GM21423 (cell line): ENCODE results near the gene MZT2B.
"Not testable (repeated sequence)": the region's sequence is repeated elsewhere in the genome, so short reads cannot be mapped to it uniquely, and the experiment has no call there.

Experiments
- ATAC-seq: cut with Tn5 transposase; IDR thresholded peaks from one replicate; pipeline ENCODE4 v1.9.1; 2021; ENCODE audit warnings: mild to moderate bottlenecking, moderate library complexity; ENCODE audit not compliant: unreplicated experiment

Gene MZT2B

GRCh38 chr2:130202518-130202917 lies 20.5 kb downstream of the MZT2B start:
- ATAC-seq = not testable (repeated sequence)

DNA sequence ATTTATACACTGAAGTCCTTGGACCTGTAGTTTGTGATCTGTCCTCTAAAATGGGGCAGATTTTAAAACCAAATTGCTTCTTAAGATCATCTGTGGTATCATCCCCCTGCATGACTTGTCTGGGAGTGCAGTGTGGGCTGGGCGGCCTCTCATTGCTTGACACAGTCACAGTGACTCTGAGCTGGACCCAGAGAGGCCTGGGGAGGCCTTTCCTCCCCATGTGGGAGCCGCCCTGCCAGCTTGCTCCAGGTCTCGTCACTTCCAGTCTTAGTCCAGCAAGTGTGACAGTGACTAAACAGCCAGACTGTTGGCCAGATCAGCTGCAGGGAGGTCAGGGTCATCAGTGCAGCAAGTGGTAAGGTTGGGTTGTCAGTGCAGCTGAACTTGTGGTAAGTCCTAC lies 21.1 kb downstream of the MZT2B start:
- ATAC-seq = not testable (repeated sequence)

DNA sequence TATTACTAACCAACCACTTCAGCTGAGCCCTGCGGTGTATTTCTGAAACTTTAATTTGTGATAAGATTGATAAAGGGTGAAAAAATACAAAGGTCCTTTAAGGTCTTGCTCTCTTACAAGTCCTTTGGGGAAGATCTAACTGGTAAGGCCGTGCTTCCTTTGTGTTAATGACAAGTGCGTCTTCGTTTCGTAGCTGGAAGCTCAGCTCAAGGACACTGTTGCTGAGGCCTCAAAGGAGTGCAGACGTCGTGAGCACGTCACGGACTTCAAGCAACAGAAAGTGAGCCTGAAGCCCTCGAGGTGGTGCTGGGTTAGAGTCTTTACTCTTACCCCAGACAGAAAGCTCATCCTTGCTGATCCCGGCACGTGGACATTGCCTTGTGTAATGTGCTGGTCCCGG lies 25.0 kb downstream of the MZT2B start:
- not testable (repeated sequence) for ATAC-seq

DNA sequence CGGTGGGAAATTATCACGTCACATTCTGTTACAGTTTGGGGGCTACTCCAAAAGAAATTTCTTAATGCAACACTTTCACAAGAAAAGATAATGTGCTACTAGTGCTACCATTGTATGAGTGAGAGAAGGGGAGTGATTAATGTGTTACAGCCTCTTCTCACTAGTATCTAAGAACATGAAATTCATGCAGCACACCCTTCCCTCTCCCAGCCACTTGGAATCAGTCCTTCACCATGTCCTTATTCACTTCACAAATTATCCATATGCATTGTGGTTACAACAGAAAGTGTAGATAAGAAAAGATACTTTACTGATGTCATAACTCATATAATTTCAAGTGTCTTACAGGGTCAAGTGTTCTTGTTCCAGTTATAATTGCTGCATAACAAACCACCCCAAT lies 37.1 kb downstream of the MZT2B start:
- not testable (repeated sequence) for ATAC-seq

GRCh38 chr2:130220505-130220904 lies 38.4 kb downstream of the MZT2B start:
- not testable (repeated sequence) for ATAC-seq

DNA sequence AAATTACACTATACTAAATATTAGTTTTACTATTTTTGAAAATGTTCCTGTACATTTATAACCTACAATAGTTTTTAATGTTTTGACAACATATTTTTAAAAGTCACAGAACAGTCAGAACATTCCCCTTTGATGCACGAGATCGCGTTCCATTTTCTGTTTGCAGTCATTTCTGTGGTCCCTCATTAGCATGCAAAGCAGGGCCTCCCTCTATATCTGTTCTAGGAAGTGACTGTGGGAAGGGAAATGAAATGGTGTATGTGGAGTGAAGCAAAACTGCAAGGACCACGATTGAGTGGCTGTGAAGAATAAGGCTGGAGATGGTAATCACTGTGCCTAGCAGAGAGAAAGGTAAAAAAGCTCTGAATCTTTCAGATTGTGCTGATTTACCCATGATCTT lies 40.5 kb downstream of the MZT2B start:
- ATAC-seq = peak; percentile 58

DNA sequence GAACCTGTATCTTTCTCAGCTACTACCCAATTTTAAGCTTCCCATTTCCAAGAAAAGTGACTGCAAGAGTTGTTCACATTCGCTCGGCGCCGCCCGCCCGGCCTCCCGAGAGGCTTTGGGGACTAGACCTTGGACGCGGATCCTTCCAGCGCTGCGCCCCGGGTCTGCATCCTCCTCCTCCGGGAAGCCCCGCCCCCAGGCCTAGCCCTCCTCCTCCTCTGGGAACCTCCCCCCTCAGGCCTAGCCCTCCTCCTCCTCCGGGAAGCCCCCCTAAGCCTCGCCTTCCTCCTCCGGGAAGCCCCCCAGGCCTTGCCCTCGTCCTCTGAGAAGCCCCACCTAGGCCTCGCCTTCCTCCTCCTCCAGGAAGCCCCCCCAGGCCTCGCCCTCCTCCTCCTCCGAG lies 45.9 kb downstream of the MZT2B start:
- not testable (repeated sequence) for ATAC-seq

DNA sequence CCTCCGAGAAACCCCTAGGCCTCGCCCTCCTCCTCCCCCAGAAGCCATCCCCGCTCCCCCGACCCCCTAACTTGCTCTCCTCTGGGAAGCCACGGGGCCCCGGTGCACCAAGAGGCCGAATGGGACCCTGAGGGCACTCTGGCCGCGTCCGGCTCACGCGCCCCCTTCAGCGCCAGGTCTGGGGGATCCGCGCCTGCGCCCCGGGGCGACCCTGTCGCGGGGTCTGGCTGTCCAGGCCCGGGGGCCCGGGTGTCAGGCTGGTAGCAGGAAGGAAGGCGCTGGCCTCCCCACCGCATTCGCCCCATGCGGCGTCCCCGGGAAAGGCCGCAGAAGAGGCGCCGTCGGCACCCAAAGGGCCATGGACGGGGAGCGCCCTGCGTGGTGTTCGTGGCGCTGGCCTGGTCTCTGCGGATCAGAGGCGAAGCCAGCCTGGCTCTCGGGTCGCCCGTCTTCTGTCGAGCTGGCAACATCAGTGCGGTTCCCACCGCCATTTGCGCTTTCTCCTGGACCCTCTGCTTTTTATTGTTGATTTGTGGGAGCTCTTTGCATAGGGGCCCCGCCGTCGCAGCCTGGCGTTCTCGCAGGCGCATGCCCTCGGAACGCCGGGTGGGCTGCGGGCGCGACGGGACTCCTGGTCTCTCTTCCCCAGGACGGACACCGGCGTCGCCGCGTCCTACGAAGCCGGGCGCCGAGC lies 46.6 kb downstream of the MZT2B start:
- ATAC-seq = not testable (repeated sequence)

DNA sequence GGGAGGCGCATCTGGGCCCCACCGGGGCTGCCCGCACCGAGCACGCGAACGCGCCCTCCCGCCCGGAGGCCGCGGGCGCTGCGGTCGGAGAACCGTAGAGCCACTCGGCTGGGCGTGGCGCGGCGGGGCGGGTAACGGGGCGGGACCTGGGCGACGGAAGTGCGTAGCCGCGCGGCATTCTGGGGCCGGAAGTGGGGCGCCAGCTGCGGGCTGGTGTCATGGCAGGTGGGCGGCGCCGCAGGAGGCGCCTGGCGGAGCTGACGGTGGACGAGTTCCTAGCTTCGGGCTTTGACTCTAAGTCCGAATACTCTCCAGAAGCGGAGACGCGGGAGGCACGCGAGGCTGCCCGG lies 47.1 kb downstream of the MZT2B start:
- not testable (repeated sequence) for ATAC-seq

DNA sequence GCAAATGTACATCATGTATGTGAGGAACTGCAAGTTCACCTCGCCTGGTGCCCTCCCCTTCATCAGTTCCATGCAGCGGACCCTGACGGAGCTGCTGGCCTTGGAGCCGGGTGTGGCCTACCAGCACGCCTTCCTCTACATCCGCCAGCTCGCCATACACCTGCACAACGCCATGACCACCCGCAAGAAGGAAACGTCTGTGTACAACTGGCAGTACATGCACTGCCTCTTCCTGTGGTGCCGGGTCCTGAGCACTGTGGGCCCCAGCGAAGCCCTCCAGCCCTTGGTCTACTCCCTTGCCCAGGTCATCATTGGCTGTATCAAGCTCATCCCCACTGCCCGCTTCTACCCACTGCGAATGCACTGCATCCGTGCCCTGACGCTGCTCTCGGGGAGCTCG lies 48.3 kb downstream of the MZT2B start:
- not testable (repeated sequence) for ATAC-seq

- ATAC-seq = not testable (repeated sequence)
These were observed 48.8 kb downstream of the MZT2B start for GRCh38 chr2:130230907-130231306.

DNA sequence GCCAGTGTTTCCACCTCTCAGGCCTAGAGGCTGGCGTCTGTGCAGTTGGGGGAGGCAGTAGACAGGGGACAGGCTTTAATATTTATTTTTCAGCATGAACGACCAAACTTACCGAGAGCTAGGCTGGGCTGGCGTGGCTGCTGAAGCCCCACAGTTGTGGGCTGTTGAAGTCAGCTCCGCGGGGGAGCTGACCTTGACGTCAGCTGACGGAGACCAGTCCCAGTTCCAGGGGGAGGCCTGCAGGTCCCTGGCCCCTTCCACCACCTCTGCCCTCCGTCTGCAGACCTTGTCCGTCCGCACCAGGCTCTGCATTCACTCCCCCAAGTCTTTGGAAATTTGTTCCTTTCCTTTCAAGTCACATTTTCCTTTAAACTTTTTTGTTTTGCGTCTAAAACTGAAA lies 49.6 kb downstream of the MZT2B start:
- no peak for ATAC-seq

DNA sequence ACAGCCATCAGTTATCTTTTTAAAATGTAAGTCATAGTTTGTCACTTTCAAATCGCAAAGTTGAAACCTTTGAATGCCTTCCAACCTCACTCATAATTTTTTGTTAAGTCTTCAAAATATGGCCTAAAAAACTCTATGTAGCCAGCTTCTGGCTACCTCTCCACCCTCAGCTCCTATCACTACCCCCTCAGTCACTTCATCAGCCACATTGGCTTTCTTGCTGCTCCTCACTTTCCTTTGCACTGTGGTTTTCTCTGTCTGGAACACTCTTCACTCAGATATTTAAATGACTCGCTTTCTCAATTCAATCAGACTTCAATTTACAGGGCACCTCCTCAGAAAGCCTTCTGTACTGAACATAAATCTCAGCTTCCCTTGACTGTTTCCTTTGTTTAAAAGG lies 51.0 kb downstream of the MZT2B start:
- ATAC-seq = not testable (repeated sequence)

GRCh38 chr2:130239581-130239980 lies 57.5 kb downstream of the MZT2B start:
- not testable (repeated sequence) for ATAC-seq
